Sigmoid colon (tissue), 4 donors: ENCODE data around the gene GABARAPL1.

Source experiments
- EP300 ChIP-seq, 4 donors: sonication (generic); formaldehyde crosslinking; IDR thresholded peaks; one replicate each; pipeline ENCODE4 v1.6.1; 2017; ENCODE audit warnings: antibody characterized with exemption in 4 of 4
- POLR2A ChIP-seq, 2 donors: fragments of 450-650 bp; IDR thresholded peaks; one replicate each; pipeline ENCODE4 v1.6.1; 2016; ENCODE audit warnings: antibody characterized with exemption in 2 of 2, mild to moderate bottlenecking in 2 of 2, moderate library complexity in 2 of 2
- POLR2AphosphoS5 ChIP-seq, 4 donors: sonication (generic); formaldehyde crosslinking; IDR thresholded peaks; one replicate each; pipeline ENCODE4 v1.6.1; 2017; ENCODE audit warnings: antibody characterized with exemption in 4 of 4
- TF ChIP-seq, protein P1 (sequence below), 4 experiments: fragments of 450-650 bp in 3 of 4; fragments of 200-600 bp in 1 of 4; IDR thresholded peaks; one replicate each; pipeline ENCODE4 v1.5.1; 2016 to 2019; ENCODE audit warnings: antibody characterized with exemption in 4 of 4, mild to moderate bottlenecking in 3 of 4, moderate library complexity in 2 of 4

DNA sequence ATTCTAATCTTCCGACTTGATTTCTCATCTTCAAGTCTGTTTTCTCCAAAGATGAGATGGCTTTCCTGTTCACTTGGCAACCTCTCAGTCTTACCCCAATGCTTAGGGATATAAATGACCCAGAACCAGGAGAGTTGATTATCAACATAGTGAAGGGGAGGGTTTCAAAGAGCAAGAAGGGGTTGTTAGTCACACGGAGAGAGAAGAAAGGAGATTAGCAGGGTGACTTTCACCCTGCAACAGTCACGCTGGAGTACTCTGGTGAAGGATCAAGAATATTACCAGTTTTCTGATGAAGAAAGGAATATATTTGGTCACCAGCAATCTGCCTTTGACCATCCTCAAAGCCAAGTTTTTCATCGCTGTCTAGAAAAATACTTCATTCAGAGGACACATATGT lies 33.9 kb upstream of the GABARAPL1 start, which contains the start of gene TMEM52B:
- no peak for TF ChIP-seq POLR2AphosphoS5 (IDR thresholded peaks at IDR 0.05)
- TF ChIP-seq, protein P1, sequence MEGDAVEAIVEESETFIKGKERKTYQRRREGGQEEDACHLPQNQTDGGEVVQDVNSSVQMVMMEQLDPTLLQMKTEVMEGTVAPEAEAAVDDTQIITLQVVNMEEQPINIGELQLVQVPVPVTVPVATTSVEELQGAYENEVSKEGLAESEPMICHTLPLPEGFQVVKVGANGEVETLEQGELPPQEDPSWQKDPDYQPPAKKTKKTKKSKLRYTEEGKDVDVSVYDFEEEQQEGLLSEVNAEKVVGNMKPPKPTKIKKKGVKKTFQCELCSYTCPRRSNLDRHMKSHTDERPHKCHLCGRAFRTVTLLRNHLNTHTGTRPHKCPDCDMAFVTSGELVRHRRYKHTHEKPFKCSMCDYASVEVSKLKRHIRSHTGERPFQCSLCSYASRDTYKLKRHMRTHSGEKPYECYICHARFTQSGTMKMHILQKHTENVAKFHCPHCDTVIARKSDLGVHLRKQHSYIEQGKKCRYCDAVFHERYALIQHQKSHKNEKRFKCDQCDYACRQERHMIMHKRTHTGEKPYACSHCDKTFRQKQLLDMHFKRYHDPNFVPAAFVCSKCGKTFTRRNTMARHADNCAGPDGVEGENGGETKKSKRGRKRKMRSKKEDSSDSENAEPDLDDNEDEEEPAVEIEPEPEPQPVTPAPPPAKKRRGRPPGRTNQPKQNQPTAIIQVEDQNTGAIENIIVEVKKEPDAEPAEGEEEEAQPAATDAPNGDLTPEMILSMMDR (IDR thresholded peaks at IDR 0.05): no peak
- no peak for TF ChIP-seq EP300 (IDR thresholded peaks at IDR 0.05)
- no peak for TF ChIP-seq POLR2A (IDR thresholded peaks at IDR 0.05)
